ENCODE results near the gene STXBP3.
"Not testable (repeated sequence)": the region's sequence is repeated elsewhere in the genome, so short reads cannot be mapped to it uniquely, and the experiment has no call there.

STXBP3 gene, protein sequence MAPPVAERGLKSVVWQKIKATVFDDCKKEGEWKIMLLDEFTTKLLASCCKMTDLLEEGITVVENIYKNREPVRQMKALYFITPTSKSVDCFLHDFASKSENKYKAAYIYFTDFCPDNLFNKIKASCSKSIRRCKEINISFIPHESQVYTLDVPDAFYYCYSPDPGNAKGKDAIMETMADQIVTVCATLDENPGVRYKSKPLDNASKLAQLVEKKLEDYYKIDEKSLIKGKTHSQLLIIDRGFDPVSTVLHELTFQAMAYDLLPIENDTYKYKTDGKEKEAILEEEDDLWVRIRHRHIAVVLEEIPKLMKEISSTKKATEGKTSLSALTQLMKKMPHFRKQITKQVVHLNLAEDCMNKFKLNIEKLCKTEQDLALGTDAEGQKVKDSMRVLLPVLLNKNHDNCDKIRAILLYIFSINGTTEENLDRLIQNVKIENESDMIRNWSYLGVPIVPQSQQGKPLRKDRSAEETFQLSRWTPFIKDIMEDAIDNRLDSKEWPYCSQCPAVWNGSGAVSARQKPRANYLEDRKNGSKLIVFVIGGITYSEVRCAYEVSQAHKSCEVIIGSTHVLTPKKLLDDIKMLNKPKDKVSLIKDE

DNA sequence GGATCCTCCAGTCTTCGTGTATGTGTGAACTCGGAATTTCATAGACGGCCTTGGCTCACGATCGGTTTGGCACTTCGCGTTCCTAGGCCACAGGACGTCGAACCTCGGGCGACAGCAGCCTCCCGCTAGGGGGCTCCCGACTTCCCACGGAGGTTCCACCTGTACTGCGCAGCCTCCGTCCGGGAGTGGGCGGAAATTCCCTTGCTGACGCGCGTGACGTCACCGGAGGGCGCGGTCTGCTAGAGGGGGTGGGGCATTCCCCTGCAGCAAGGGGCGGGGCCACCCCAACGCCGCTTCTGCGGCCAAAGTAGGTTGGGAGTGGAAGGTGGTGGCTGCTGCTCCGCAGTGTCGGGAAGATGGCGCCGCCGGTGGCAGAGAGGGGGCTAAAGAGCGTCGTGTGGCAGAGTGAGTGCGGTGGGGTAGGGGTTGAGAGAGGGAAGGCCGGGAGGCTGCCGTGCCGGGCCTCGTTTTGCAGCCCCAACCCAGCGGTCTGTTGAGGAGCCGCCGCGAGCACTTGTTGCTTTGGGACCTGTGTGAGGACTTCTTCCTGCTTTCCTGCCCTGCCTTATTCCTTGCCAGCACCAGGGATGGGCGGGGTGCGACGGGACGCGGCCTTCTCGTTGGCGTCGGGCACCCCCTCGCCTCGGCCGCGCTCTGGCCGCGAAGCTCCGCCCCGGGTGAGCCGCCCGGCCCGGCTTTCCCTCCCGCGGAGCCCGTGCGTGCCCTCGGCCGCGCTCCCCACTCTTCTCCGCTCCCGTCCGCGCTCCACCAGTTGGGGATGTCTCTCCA, at the start of gene STXBP3:
STXBP3 (plus strand) TSS at position 293 of the 789 bp plus-strand sequence; CDS start at position 357, 64 bp downstream.
- peak; percentile 100 for DNase-seq (ENCODE audit: low read depth in 2 of 2)

GRCh38 chr1:108699375-108700332, 46.8 kb upstream of the STXBP3 start:
- no peak for DNase-seq (ENCODE audit: low read depth in 2 of 2)

- DNase-seq (ENCODE audit: low read depth in 2 of 2), result no peak
These were observed 45.2 kb upstream of the STXBP3 start for GRCh38 chr1:108701176-108701849.

GRCh38 chr1:108702109-108702508, 44.4 kb upstream of the STXBP3 start:
- not testable (repeated sequence) for DNase-seq (ENCODE audit: low read depth in 2 of 2)

DNA sequence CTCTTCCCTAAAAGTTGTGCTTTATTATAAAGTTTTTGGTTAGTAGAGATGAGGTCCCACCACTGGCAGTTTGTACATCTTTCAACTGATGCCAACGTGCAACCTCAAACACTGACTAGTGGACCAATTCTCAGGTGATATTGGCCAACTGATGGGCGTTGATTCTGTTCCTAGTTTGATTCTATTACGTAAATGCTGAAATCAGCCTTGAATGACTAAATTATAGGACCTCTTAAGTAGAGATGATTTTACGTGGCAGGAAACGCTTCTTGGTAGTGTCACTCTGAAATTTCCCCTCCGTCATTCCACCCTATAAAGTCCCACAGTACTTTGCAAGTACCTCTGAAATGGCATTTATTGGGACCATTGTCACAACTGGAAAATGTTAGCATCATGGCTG, 42.5 kb upstream of the STXBP3 start:
- no peak for DNase-seq (ENCODE audit: low read depth in 2 of 2)

GRCh38 chr1:108704496-108704895, 42.0 kb upstream of the STXBP3 start:
- DNase-seq (ENCODE audit: low read depth in 2 of 2), result no peak

DNA sequence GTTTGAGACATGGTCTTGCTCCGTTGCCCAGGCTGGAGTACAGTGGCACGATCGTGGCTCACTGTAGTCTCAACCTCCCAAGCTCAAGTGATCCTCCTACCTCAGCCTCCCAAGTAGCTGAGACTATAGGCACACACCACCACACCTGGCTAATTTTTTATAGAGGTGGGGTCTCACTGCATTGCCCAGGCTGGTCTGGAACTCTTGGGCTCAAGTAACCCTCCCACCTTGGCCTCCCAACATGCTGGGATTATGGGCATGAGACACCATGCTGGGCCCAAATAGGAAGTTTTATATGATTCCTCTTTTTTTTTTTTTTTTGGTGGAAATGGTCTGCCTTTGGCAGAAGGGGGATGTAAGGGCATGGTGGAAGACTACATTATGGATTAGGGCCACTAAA, 39.8 kb upstream of the STXBP3 start:
- no peak for DNase-seq (ENCODE audit: low read depth in 2 of 2)

- peak in 1 of 2 experiments; percentile 36 for DNase-seq (ENCODE audit: low read depth in 2 of 2)
These were observed 37.5 kb upstream of the STXBP3 start for GRCh38 chr1:108708691-108709660.

GRCh38 chr1:108712606-108713150, 33.8 kb upstream of the STXBP3 start, which contains the start of gene FNDC7:
Gene FNDC7 (plus strand): TSS chr1:108712908. CDS start chr1:108712934, 26 bp downstream.
- DNase-seq (ENCODE audit: low read depth in 2 of 2), result no peak

DNA sequence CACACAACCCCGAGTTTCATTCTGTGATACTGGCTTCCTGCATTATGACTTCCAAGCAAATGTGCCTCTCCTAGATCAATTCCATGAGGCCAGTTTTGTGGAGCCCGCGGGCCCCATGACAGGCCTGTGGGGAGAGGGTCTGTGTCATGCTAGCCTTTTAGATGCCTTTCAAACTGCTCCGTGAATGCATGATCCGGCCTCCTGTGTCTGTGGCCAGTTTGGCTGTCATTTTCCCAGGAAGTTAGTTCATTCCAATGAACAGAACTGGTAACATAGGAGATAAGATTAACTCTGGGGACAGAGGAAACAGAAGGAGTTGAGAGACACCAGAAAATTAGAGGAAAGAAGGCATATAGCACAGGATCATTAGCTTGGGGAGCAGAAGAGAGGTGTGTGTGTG, 30.5 kb upstream of the STXBP3 start:
- DNase-seq (ENCODE audit: low read depth in 2 of 2), result no peak

DNA sequence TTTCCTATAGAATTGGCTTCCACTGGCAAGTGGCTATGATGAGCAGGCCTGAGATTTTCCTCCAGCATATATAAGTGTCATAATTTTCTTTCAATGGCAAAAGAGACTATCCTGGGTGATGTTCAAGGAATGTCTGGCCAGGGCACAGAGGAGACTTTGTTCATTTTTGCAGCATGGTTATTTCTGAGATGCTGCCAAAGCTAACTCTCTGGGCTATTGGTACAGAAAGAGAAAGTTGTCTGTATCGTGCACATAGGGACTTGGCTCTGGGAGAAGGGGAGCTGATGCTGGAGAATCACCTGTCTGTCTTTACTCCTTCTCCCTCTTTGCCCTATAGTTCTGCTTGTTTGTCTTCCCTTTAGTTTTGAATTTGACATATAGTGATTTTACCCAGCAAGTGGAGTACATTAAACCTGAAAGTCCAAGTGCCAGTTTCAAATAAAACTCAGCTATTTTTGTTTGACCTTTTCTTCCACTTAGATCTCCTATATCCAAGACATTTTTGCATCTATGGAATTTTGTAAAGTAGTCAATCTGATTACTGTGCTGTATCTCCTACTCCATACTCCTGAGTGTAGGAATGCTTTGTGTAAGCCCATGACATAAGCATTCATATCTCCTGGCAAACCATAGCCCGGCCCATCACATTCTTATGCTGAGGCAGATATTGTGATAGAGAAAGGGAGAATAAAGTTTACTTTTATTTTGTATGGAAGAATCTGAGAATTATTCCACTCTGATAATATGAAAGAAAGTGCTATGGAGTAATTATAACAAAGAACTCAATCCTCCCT, 29.8 kb upstream of the STXBP3 start:
- no peak for DNase-seq (ENCODE audit: low read depth in 2 of 2)

DNA sequence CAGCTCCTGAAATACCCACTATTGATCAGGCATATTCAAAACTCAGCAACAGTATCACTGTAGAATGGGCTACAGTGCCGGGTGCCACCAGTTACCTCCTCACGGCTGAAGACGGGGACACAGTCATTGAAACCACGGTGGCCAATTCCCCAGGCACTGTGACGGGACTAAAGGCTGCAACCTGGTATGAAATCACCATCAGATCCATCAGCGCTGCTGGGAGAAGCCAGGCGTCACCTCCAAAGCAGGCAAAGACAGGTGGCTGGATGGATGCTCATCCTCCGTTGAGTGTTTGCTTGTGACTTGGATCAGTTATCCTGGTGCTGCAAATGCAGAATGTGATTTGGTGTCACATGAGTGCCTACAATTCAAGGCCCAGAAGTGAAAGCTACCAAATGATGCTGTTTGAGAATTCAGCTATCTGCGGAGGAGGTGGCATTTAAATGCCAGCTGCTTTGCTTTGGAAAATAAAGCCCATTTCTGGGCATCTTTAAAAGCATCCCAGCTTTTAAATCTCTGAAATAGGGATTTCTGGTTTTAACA, 28.6 kb upstream of the STXBP3 start:
- no peak for DNase-seq (ENCODE audit: low read depth in 2 of 2)

DNA sequence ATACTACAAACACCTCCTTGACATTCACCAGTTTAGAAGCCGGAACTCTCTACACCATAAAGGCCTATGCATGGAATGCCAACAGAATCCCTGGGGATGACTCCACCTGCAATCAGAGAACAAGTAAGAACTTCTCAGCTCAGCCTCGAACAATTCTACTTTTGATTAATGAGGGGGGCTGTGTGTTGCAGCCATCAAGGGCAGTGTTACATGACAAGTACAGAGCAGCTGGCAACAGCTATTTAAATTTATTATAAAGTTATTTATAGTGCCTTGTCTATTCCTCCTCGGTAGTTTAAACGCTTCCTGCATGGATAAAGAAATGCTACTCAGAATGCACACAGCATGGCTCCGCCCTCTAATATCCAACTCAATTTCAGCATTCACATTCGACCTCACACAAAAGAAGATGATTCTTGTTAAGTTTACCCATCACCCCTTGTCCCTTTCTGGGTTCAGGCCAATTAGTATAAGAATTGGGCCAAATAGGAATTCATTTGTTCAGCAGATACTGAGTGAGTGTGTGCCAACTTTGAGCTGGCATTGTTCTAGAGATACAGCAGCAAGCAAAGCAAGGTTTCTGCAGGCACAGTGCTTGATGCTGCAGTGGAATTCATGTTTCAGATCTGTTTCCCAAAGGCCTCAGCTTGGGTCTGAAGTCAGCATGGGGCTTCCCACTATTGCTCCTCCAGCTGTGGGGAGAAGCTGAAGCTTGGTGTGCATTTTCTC, 27.4 kb upstream of the STXBP3 start:
- no peak for DNase-seq (ENCODE audit: low read depth in 2 of 2)

DNA sequence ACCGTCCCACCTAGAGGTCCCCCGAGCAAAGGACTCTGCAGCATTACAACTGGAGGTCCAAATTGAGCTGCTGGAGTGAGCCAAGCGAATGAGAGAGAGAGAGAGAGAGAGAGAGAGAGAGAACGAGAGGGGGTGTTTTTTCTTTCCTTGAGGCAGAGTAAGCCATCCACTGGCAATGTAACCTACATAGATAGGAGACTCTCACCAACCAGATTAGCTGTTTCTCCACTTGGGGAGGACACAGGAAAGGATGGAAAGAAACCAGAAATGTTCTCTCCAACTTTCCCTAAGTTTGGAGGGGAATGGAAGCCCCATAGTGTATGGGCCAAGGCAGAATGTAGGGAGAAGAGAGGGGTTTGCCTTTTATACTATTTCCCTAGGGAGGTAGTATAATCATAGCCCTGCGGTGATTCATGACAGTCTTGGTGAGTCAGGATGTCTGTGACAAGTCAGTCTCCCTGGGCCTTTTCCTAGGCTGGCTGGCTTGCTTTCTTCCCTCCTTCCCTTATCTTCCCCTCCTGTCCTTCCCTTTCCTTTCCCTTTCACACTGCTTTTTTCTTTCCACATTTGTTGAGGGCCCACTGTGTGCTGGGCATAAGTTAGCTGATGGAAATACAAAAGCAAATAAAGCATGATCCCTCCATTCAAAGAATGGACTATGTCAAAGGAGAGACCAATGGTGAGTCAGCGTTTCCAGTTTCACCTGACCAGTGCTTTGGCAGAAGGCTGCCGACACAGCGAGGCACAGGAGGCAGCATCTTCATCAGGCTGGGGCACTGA, 26.6 kb upstream of the STXBP3 start:
- DNase-seq (ENCODE audit: low read depth in 2 of 2), result no peak

- no peak for DNase-seq (ENCODE audit: low read depth in 2 of 2)
These were observed 24.2 kb upstream of the STXBP3 start for GRCh38 chr1:108722292-108722691.

DNA sequence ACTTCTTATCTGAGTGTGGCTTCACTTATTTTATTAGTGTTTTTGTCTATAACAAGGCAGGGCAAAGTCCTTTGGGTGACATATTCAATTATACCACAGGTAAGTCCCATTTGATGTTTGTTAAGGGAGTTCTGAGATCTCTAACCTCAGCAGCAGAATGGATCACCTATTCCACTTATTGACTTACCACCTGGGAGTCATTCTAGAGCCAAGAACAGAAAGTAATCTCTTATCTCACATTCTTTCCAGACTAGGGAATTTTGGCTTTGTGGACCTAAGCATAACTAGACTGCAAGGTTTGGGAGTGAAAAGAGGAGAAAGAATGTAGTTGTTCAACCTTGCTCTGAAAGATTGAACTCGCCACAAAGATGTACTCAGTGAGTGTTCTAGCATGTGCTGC, 20.6 kb upstream of the STXBP3 start:
- no peak for DNase-seq (ENCODE audit: low read depth in 2 of 2)
